DND-41 (cell line): ENCODE results near the gene NPIPB6.

Experiments used
- EZH2 ChIP-seq: IDR thresholded peaks from 3 replicates; pipeline ENCODE4 v1.6.1; 2012; ENCODE audit warnings: borderline replicate concordance, low read depth, mild to moderate bottlenecking, moderate library complexity, low read length, inconsistent platforms; ENCODE audit not compliant: severe bottlenecking
- TF ChIP-seq, protein P1 (sequence below): IDR thresholded peaks from 2 replicates; pipeline ENCODE4 v1.5.1; 2012; ENCODE audit warnings: borderline replicate concordance, low read length, moderate library complexity, mild to moderate bottlenecking; ENCODE audit not compliant: poor library complexity, severe bottlenecking; ENCODE audit errors: extremely low read depth

DNA sequence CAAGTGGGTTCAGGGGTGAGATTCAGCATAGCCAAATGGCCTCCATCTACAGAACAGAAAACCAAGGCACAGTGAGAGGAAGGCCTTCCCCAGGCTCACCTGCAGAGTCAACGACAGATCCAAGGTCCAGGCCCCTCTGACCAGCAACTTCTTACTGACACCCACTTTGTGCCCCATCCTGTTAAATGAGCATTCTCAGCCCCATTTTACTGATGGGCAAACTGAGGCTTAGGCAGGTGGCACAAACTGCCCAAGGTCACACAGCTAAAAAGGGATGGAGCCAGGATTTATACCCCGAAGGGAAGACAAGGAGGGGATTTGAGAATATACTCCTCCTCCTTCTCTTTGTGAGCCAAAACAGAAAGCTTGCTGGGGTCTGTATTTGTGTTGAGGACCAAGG lies 61.7 kb downstream of the NPIPB6 start:
- TF ChIP-seq, protein P1, sequence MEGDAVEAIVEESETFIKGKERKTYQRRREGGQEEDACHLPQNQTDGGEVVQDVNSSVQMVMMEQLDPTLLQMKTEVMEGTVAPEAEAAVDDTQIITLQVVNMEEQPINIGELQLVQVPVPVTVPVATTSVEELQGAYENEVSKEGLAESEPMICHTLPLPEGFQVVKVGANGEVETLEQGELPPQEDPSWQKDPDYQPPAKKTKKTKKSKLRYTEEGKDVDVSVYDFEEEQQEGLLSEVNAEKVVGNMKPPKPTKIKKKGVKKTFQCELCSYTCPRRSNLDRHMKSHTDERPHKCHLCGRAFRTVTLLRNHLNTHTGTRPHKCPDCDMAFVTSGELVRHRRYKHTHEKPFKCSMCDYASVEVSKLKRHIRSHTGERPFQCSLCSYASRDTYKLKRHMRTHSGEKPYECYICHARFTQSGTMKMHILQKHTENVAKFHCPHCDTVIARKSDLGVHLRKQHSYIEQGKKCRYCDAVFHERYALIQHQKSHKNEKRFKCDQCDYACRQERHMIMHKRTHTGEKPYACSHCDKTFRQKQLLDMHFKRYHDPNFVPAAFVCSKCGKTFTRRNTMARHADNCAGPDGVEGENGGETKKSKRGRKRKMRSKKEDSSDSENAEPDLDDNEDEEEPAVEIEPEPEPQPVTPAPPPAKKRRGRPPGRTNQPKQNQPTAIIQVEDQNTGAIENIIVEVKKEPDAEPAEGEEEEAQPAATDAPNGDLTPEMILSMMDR: no peak
- no peak for TF ChIP-seq EZH2
